ENCODE results near the gene ACER2. TPM values are rescaled to one million over a fixed set of nuclear protein-coding genes. Genes with fewer than 3 reads are reported as not detected.

Gene ACER2
- total RNA-seq = 2.5 and 3.6 TPM in 2 replicates

GRCh38 chr9:19408693-19409400 is at the start of gene ACER2:
TSS of gene ACER2 (plus strand) at chr9:19409009. CDS start at chr9:19409085, 76 bp downstream.

Other genes starting within 250 kb of the ACER2 start
- gene DENND4C, start 178.3 kb upstream of the ACER2 start, total RNA-seq = 69.9 and 73.1 TPM in 2 replicates
- 2,484 and 2,498 TPM in 2 replicates for gene RPS6, start 28.8 kb upstream of the ACER2 start, total RNA-seq

Measured in aortic smooth muscle cell (primary cell).